ENCODE results near the gene ADGRB3.

ADGRB3 gene

DNA sequence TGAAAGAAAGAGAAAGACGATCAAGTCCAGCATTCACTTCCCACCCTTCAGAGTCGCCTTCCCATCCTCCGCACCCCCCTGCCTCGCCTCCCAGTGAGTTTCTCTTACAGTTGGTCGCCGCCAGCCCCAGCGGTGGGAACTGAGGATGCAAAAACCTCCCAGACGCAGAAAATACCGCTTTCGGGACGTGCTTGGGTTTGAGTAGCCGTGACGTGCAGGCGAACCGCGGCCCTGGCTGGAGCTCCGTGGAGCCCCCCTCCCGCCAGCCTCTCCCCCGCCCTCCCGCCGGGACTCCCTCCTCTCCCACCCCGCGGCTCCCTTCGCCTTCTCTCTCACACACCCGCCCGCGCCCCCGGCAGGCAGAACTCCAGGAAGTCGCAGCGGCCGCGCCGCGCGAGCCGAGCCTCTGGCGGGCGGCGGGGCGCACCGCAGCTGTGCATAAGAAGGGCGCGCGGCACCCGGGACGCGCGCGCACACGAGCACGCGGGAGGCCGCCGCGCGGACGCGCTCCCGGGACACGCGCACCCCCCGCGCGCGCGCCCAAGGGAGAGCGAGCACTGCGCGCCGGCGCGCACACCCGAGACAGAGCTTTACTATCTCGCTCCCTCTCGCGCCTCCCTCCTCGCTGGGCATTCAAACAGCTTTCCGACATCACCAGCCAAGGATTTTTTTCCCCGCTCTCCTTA, at the start of gene ADGRB3:
TSS of gene ADGRB3 (plus strand) at position 557 of the 686 bp plus-strand sequence. CDS start 3,394 bp downstream, outside the sequence.
- peak; percentile 96 for DNase-seq (ENCODE audit: low spot score)

DNA sequence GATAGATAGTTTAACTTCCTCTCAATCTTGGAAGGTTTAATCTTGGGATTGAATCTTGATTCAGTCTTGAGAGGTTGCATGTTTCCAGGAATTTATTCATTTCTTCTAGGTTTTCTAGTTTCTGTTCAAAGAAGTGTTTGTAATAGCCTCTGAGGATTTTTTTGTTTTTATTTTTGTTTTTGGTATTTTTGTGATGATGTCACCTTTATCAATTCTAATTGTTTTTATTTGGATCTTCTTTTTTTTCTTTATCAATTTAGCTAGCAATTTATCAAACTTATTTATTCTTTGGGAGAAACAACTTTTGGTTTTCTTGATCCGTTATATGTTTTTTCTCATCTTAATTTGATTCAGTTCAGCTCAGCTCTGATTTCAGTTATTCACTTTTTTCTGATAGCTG, 41.5 kb upstream of the ADGRB3 start:
- DNase-seq (ENCODE audit: low spot score) = no peak

DNA sequence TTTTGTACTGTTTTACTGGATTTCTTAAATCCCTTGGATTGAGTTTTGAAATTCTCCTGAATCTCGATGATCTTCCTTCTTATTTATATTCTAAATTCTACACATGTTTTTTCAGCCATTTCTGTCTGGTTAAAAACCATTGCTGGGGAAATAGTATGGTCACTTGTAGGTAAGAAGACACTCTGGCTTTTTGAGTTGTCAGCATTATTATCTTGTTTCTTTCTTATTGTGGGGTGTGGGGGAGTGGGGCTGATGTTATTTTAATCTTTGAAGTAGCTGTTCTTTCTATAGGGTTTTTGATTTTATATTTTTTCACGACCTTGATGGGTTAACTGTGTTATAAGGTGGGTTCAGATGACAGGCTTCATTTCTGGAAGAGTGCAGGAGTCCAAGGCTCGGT, 37.4 kb upstream of the ADGRB3 start:
- no peak for DNase-seq (ENCODE audit: low spot score)

DNA sequence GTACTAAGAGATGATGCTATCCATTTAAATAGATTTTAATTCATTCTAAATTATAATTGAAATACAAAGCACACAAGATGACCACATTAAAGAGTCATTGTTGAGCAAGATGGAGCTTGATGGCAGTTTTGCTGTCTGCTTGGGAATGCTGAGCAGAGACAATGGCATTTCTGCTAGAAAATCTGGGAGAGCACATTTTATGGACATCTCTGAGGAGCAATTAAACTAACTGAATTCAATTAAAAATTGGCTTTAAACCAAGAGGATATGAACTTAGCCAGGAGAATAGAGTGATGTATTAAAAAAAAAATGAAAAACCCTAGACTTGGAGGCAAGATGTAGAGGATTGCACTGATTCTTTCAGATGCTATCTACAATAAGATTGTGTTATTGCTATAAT, 19.1 kb upstream of the ADGRB3 start:
- DNase-seq (ENCODE audit: low spot score) = no peak

DNA sequence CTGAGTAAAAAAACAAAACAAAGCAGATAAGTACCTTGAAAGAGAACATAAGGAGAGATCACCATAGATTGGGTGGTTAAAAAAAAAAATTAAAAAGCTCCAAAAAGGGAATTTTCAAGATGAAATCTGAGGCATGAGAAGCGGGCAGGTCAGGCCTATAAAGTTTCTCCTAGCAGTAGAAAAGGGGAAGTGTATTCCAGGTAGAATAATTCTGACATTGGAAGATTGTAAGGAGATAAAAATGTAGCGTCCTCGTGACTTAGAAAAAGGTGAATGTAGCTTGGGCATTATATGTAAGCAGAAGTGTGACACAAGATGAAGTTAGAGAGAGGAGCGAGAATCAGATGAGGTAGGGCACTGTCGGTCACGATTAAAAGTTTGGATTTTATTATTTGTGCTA, 9.1 kb upstream of the ADGRB3 start:
- no peak for DNase-seq (ENCODE audit: low spot score)

DNA sequence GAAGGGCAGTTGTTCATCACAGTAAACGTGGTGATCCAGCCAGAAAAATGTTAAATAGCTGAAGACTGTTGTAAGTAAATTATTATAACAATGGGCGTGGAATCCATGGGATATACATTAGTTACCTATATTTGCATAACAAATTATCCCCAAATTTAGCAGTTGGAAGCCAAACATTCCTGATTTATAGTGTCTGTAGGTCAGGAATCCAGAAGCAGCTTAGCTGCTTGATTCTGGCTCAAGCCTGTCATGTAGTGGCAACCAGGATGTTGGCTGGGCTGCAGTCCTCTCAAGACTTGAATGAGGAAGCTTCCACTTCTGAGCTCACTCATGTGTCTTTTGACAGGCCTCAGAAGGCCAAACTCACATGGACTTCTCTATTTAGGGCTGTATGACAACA, 6.9 kb upstream of the ADGRB3 start:
- no peak for DNase-seq (ENCODE audit: low spot score)

DNA sequence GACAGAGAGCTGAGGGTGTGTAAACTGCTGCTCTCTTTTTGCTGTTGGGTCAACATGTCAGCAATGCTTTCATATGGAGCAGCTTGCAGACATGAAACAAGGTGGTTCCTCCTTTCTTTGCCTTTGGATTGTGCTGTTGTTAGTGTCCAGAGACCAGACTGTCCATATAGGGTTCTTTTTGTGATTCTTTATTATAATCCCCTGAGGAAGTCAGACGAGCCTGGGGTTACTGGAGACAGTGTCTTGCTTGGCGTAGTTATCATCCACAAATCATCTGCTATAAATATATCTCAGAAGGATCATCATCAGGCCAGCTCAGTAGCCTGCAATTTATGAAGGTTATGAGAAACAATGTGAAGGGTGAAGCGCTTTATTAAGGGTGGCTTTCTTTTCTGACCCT, 2.3 kb upstream of the ADGRB3 start:
- peak; percentile 20 for DNase-seq (ENCODE audit: low spot score)

DNA sequence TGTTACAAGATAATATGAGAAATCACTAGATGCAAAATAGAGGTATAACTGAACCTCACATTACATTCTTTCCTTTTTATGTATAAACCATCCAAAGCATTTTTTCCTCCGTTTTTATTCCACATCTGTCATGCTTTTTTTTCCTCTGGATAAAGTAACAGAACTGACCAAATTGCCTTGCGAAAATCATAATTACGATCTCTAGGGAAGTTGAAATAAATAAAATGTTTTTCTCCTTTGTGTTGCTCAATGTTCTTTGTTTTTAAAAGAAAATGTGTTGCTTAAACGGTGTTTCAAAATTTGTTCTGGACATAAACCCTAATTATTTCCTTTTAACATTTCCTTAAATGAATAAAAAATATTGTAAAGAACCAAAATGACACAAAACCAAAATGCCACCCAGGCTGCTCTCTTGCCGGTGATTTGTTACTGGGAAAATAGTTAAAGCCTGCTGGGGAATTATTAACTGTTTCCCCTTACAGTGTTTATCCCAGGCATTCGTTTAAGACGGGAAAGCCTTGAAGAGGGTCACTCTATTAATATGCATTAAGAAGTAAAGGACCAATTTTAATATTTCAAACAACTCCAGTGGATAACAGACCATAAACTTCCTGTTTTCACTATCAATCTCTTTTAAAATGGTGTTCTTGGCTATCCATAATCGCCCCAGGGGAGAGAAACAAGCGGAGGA, 1.7 kb upstream of the ADGRB3 start:
- DNase-seq (ENCODE audit: low spot score) = peak; percentile 28

DNA sequence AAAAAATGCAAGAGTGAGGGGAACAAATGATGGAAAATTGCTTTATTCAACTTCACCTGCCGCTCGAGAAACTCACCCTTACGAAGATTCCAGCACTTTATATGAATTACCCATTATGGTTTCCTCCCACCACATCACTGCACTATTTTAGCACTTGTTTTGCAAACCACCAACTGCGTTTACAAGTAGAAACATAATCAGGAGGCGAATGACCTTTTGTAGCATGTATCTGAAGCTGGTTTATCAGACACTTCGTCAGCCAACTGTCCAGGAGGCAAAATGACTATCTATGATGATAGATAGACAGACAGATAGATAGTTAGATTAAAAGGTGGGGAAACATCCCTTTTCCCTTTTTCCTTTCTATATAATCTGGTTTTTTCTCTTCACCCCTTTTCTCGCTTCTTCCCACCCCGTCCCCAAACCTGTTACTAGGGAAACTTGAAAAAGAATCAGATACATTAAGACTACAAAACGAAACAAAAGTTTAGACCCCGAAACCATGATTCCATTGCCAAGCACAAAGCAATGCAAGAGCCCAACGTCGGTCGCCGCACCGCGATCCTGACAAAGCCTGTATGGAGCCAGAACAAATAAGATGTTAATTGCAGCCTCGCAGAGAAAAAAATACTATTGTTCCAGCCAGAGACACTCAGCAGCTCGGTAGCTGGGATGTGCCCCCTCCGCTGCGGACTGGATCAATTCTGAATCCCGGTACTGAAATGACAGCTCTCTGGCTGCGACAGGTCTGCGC, 933 bp upstream of the ADGRB3 start:
- peak; percentile 58 for DNase-seq (ENCODE audit: low spot score)

DNA sequence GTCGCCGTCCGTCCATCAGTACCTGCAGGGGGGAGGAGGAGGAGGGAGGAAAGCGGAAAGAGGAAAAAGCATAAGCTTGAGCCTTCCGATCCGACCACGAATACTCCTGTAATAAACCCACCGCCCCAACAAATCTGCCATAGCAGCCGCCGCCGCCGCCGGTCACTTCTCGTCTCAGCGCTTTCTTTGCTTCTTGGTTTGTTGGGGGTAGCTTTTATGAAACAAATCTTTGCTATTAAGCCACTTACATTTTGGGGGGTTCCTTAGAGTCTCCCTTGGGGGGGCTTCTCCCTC, 277 bp downstream of the ADGRB3 start:
- no peak for DNase-seq (ENCODE audit: low spot score)

DNA sequence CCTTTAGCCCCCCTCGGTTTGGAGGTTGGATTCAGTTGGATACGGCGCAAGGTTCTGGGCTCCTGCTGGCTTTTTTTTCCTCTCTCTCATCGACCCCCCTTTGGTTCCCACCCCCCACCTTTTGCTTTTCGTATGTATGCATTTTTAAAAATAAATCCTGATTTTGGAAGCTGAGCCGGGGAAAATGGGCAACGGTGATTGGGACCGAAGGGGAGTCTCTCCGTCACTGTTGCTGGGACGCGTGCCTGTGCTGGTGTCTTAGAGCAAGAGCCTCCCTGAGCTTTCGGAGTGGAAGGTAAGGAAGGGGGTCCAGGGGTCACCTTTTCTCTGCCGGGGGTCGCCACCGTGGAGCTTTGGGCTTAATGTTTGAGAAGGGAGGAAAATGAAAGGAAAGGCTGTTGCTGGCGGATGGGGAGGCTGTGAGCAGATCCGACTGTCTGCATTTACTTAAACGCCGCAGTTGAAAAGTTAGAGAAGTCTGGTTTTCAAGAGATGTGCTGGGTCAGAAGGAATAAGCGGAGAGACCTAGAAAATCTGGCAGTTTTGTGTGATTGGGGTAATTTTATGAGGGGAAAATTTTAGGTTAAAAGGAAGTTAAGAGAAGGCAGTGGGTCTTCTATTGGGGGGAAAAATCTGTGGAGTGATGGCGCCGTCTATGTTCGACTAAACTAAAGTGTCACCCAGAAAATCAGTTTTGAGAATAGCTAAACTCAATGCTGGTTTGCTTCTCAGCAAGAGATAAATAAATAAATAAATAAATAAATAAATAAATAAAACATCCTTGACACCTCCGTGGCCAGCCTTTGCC, 828 bp downstream of the ADGRB3 start:
- DNase-seq (ENCODE audit: low spot score) = peak; percentile 77

DNA sequence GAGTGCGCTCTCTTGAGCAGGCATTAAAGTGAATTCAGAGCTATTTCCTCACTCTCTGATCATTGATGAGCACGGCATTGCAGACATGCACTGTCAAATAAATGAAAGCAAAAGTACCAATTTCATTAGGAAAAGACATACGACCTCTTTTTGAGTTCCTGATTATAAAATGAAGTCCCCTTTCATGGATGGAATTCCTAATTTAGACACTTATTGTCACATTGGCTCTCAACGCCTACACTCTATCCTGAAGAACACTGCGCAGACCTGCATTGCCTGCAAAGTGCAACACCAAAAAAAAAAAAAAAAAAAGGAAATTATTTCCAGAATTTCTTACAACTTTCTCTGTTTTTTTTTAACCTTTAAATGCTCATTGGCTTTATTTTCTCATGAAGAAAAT, 1.6 kb downstream of the ADGRB3 start:
- DNase-seq (ENCODE audit: low spot score) = no peak

DNA sequence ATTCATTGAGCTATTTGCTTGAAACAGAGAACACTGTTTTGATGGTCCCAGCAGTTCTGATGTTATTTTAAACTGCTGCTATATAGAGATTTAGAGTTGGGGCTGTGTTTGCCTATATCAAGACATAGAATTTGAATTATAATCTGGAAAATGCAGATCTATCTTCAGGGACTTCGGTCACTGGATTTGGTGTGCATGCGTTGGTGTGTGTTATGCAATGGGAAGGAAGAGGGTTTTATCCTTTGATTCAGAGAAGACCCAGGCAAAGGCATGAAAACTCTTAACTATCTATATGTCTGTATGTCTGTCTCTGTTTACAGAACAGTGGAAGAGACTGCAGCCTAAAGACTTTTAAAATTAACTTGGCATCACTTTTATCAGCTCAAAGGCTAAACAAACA, 2.0 kb downstream of the ADGRB3 start:
- peak; percentile 46 for DNase-seq (ENCODE audit: low spot score)

DNA sequence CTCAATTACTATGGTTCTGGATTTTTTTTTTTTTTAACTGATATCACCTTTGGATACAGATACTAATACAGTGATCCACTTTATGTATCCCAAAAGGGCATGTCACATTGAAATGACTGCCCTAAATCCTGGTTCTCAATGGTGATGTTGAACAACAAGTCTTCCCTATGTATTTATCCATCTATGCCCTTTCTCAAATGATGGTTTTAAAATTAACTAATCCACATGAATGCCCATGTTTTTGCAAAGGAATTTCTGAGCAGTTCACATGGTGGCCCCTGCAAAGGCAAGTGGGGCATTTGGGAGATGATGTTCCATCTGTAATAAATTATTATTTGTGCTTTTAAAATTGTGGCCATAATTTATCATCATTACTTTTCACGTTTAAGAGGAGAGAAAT, 2.7 kb downstream of the ADGRB3 start:
- DNase-seq (ENCODE audit: low spot score) = peak; percentile 48

DNA sequence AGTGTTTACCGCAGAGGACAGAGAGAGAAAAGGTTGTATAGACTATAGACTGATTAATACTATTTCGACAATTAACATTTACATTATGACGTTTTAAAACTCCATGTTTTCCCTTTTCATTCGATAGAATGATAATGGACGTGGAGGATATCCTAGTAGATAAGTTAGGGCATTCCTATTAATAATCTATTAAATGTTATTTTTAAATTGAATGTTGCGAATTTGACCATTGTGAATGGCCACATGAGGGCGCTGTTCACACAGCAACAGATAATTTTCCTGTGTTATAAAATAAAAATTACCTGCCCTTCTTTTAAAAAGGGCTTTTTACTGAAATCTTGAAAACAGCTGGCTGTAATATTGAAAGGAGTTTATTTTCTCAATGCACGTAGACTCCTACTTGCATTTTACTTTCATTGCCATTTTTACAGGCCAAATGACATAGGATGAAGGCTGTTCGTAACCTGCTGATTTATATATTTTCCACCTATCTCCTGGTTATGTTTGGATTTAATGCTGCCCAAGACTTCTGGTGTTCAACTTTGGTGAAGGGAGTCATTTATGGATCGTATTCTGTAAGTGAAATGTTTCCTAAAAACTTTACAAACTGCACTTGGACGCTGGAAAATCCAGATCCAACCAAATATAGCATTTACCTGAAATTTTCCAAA, 3.3 kb downstream of the ADGRB3 start:
- peak; percentile 76 for DNase-seq (ENCODE audit: low spot score)

DNA sequence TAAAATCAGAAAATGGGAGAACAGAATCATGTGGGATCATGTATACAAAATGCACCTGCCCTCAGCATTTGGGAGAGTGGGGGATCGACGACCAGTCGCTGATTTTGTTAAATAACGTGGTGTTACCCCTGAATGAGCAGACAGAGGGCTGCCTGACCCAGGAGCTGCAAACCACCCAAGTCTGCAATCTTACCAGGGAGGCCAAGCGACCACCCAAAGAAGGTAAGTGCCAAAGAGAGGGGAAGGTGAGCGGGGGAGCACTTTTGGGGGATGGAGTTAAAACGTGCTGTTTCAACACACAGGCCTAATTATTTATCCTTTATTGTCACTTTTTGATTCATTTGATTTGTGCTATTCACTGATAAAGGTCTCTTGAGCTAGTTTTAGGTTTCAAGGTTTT, 4.1 kb downstream of the ADGRB3 start:
- DNase-seq (ENCODE audit: low spot score) = peak; percentile 54

DNA sequence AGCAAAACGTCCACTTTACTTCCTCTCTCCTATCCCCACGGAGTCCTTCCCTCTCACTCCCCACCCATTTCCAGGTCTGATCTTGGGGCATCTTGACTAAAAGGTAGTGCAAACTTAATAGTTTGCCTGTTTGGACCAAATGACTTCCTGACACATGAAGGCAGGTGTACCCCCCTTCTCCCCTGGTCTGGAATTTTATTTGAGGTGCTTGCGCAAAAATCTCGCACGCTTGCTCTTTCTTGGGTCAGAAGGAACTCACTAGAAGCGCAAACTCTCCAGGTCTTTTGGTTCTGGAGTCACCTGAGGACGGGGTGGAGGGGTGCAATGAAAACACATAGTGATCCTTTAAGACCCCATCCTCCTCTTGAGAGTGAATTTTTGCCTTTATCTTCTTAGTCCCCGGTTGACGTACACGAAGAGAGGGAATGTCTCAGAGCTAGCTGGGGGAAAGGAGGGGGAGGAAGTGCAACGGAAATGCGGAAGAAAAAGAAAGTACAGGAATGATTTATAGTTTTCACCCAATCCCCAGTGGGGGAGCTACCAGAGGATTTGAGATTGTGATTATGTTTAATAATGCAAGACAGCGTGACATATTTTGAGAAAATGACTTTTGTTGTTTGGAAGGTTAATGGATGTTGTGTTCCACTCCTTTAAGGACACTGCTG, 4.9 kb downstream of the ADGRB3 start:
- DNase-seq (ENCODE audit: low spot score) = peak; percentile 72

DNA sequence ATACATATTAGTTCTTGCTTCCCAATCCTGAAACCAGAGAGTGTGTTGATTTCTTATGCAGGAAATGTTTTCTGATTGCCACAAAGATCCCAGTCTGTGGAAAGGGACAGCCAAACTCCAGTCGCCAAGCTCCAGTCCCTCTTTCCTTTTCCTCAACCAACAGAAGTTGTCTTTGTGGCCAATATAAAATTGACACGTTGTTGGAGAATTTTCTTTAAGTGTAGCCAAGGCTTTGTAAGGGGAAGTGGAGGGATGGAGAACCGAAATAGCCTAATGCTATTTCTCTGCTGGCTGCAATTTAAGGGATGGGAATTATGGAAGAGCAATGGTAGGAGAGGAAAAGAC, 5.4 kb downstream of the ADGRB3 start:
- no peak for DNase-seq (ENCODE audit: low spot score)

DNA sequence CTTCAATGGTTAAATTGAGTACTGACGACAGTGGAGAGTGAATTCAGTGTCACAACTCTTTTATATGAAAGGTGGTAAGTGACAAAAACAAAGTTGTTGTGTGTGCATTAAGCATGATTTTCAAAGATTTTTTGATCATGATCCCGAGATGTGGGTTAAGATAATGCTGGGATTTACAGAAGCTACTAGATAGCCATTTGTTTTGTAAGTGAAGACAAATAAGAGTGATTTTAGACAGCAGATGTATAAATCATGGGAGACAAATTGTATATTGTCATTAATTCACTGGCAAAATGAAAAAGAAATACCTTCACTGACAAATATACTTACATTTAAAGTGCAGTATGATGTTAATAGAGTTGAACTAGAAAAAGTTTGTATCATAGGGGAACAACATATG, 6.1 kb downstream of the ADGRB3 start:
- peak; percentile 48 for DNase-seq (ENCODE audit: low spot score)

DNA sequence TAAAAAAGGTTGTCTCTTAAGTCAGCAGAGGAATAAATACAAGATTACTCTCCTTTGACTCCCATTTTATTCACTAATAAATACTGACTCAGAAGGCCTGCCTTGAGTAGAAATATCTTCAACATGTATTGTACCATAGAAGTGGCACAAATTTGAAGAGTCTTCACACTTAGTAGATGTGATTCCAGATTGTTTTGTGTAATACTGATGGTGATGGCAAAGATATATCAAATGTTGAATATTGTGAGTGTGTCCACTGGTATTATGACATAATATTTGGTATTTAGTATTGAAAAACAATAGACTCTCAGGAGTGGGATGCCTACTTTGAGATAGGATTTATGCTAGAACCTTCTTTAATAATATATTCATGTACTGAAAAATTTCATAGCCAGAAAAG, 7.0 kb downstream of the ADGRB3 start:
- peak; percentile 39 for DNase-seq (ENCODE audit: low spot score)

DNA sequence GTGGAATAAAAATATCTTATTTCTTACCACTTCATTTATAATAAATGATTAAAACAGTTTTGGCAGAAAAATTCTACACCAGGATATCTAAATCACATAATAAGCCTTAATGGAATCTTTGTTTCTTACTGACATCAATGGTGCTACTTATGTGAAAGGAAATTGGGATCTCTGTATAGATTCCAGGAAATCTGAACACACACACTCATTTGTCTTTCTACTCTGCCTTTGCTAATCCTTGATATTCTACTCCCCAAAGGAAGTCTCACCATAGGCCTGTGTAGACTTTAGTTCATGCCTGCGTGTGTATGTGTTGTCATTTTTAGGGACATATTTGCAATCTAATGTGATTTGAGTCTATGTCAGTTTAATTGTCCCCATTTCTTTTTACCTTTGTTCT, 7.9 kb downstream of the ADGRB3 start:
- DNase-seq (ENCODE audit: low spot score) = peak; percentile 60
